Stimulated activated naive CD4-positive, alpha-beta T cell treated with Interleukin-2 at 50 U/mL for 16 hours (primary cell): ENCODE results near the gene ASCC3.
"Not testable (repeated sequence)": the region's sequence is repeated elsewhere in the genome, so short reads cannot be mapped to it uniquely, and the experiment has no call there.

Experiments used
- DNase-seq: peaks from one replicate; lab custom pipeline; 2025; lab: John Stamatoyannopoulos, UW

ASCC3 gene

GRCh38 chr6:100880853-100881706, at the start of gene ASCC3:
Gene ASCC3, minus strand, starts transcription at chr6:100881329. Its CDS starts 13,332 bp downstream, at chr6:100867997.
- DNase-seq, result peak; percentile 89

GRCh38 chr6:100925749-100926148, 44.6 kb upstream of the ASCC3 start:
- no peak for DNase-seq

GRCh38 chr6:100924534-100925227, 43.6 kb upstream of the ASCC3 start:
- DNase-seq, result no peak

GRCh38 chr6:100923481-100924165, 42.5 kb upstream of the ASCC3 start:
- DNase-seq, result no peak

- no peak for DNase-seq
These were observed 39.0 kb upstream of the ASCC3 start for GRCh38 chr6:100920028-100920605.

- no peak for DNase-seq
These were observed 37.0 kb upstream of the ASCC3 start for GRCh38 chr6:100918152-100918551.

- DNase-seq, result no peak
These were observed 34.7 kb upstream of the ASCC3 start for GRCh38 chr6:100915876-100916275.

GRCh38 chr6:100913400-100914276, 32.5 kb upstream of the ASCC3 start:
- no peak for DNase-seq

GRCh38 chr6:100906325-100906724, 25.2 kb upstream of the ASCC3 start:
- no peak for DNase-seq

GRCh38 chr6:100905067-100905466, 23.9 kb upstream of the ASCC3 start:
- no peak for DNase-seq

- no peak for DNase-seq
These were observed 23.2 kb upstream of the ASCC3 start for GRCh38 chr6:100904316-100904715.

GRCh38 chr6:100901582-100901981, 20.5 kb upstream of the ASCC3 start:
- no peak for DNase-seq

GRCh38 chr6:100899202-100899601, 18.1 kb upstream of the ASCC3 start:
- DNase-seq, result no peak

GRCh38 chr6:100897671-100898070, 16.5 kb upstream of the ASCC3 start:
- DNase-seq, result no peak

- DNase-seq, result no peak
These were observed 12.6 kb upstream of the ASCC3 start for GRCh38 chr6:100893743-100894142.

- no peak for DNase-seq
These were observed 11.6 kb upstream of the ASCC3 start for GRCh38 chr6:100892693-100893092.

GRCh38 chr6:100892116-100892515, 11.0 kb upstream of the ASCC3 start:
- no peak for DNase-seq

- DNase-seq, result no peak
These were observed 9.9 kb upstream of the ASCC3 start for GRCh38 chr6:100891079-100891478.

GRCh38 chr6:100890646-100891045, 9.5 kb upstream of the ASCC3 start:
- not testable (repeated sequence) for DNase-seq

- DNase-seq, result no peak
These were observed 8.2 kb upstream of the ASCC3 start for GRCh38 chr6:100889351-100889750.

- no peak for DNase-seq
These were observed 4.9 kb upstream of the ASCC3 start for GRCh38 chr6:100886076-100886475.
